ENCODE results near the gene FKBP3.

DNA sequence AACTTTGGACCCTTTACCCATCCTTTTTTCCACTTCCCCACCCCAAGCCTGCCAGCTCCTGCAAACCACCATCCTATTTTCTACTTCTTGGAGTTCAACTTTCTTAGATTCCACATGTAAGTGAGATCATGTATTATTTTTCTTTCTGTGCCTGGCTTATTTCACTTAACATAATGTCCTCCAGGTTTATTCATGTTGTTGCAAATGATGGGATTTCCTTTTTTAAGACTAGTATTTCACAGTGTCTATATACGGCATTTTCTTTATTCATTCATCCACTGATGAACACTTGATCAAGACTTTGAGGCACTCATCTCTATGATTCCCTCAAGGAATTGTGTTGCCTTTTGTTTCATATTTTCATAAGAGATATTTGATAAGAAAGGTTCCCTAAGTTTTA is 56.0 kb downstream of the FKBP3 start:
- TF ChIP-seq, protein P1, sequence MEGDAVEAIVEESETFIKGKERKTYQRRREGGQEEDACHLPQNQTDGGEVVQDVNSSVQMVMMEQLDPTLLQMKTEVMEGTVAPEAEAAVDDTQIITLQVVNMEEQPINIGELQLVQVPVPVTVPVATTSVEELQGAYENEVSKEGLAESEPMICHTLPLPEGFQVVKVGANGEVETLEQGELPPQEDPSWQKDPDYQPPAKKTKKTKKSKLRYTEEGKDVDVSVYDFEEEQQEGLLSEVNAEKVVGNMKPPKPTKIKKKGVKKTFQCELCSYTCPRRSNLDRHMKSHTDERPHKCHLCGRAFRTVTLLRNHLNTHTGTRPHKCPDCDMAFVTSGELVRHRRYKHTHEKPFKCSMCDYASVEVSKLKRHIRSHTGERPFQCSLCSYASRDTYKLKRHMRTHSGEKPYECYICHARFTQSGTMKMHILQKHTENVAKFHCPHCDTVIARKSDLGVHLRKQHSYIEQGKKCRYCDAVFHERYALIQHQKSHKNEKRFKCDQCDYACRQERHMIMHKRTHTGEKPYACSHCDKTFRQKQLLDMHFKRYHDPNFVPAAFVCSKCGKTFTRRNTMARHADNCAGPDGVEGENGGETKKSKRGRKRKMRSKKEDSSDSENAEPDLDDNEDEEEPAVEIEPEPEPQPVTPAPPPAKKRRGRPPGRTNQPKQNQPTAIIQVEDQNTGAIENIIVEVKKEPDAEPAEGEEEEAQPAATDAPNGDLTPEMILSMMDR (IDR thresholded peaks at IDR 0.05; ENCODE audit: low read depth, low read length), result no peak
- TF ChIP-seq MYC (IDR thresholded peaks at IDR 0.05; ENCODE audit: low read depth, low read length) (no peak), POLR2A (IDR thresholded peaks at IDR 0.05; ENCODE audit: extremely low read depth, insufficient read length) (no peak)

Data from NB4 (cell line).